BLaER1 (cell line): ENCODE data around the gene CLCN3.

Experiments
- H3K27ac ChIP-seq: shearing (Covaris generic); formaldehyde crosslinking; 2 replicates; pipeline ENCODE4 v1.8.1; 2022
- H3K27me3 ChIP-seq: shearing (Covaris generic); formaldehyde crosslinking; 2 replicates; pipeline ENCODE4 v1.8.1; 2022
- H3K36me3 ChIP-seq: shearing (Covaris generic); formaldehyde crosslinking; 2 replicates; pipeline ENCODE4 v1.8.1; 2022
- H3K4me1 ChIP-seq: shearing (Covaris generic); formaldehyde crosslinking; 2 replicates; pipeline ENCODE4 v1.8.1; 2022
- H3K4me2 ChIP-seq: shearing (Covaris generic); formaldehyde crosslinking; 2 replicates; pipeline ENCODE4 v1.8.1; 2022
- H3K4me3 ChIP-seq: shearing (Covaris generic); formaldehyde crosslinking; 2 replicates; pipeline ENCODE4 v1.8.1; 2022
- H3K9ac ChIP-seq: shearing (Covaris generic); formaldehyde crosslinking; 2 replicates; pipeline ENCODE4 v1.8.1; 2022
- H3K9me3 ChIP-seq: shearing (Covaris generic); formaldehyde crosslinking; 2 replicates; pipeline ENCODE4 v1.8.1; 2022
- H4K20me1 ChIP-seq: shearing (Covaris generic); formaldehyde crosslinking; 2 replicates; pipeline ENCODE4 v1.8.1; 2022
- Cebpa-rat ChIP-seq: shearing (Covaris generic); IDR thresholded peaks from 2 replicates; pipeline ENCODE4 v1.8.1; 2022

Gene CLCN3

DNA sequence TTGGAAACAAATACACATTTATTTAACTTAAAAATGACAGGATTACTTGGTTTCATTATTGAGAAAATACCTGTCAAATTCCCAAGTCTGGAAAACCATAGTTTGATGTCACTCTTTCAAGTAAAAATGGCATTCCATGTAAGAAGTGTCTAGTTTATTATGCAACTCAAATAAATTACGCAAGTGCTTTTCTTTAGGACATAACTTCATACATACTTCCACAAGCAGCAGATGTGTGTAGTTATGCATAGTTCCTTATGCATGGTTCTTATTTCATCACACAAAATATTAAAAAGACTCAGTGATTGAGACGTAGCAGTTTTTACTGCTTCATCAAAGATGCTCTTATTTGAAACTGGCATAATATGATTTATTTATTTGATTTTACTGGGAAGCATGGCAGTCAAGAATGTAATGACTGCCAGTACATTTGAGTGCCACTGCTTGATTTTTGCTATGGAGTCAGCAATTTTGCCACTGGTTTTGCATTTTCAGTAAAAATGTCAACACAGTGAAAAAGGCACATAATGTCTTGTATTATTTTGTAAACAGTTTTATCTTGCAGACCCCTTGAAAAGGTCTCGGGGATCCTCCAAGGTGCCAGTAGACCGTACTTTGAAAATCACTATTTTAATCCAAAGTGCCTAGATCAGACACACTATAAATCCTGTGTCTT, 62.1 kb downstream of the CLCN3 start:
- no peaks in the 10 kb centered on the region for H4K20me1 ChIP-seq
- H3K36me3 ChIP-seq: peaks cover 37% of the 10 kb centered on the region
- no peak overlapping the region for H3K9ac ChIP-seq
- H3K4me3 ChIP-seq: no peak overlapping the region
- TF ChIP-seq Cebpa-rat: no peak
- no peaks in the 10 kb centered on the region for H3K4me1 ChIP-seq
- peaks cover 15% of the 10 kb centered on the region for H3K9me3 ChIP-seq
- H3K4me2 ChIP-seq: no peak overlapping the region
- H3K27ac ChIP-seq: no peak overlapping the region
- H3K27me3 ChIP-seq: no peaks in the 10 kb centered on the region

DNA sequence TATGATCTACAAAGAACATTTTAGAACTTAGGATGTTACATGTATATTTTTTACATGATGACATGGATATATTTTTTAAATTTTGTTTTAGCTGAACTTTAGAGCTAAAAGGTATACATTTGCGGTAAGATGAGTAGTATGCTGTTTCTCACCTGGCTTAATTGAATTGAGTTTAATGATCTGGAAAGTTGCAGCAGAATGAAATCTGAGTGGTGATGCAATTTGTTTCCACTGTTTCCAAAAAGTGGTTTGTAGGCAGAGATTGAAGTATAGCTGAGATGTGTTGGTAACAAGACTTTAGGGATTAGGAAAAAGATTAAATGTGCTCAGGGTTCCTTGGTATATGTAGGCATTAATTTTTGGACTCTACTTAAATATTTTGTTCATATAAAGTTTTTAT, 69.3 kb downstream of the CLCN3 start:
- no peaks in the 10 kb centered on the region for H3K27me3 ChIP-seq
- no peaks in the 10 kb centered on the region for H3K9me3 ChIP-seq
- no peaks in the 10 kb centered on the region for H3K4me1 ChIP-seq
- H3K4me2 ChIP-seq: no peak overlapping the region
- H3K36me3 ChIP-seq: peaks cover 25% of the 10 kb centered on the region
- no peaks in the 10 kb centered on the region for H4K20me1 ChIP-seq
- no peak overlapping the region for H3K9ac ChIP-seq
- no peak overlapping the region for H3K27ac ChIP-seq
- no peak overlapping the region for H3K4me3 ChIP-seq
- TF ChIP-seq Cebpa-rat: no peak

DNA sequence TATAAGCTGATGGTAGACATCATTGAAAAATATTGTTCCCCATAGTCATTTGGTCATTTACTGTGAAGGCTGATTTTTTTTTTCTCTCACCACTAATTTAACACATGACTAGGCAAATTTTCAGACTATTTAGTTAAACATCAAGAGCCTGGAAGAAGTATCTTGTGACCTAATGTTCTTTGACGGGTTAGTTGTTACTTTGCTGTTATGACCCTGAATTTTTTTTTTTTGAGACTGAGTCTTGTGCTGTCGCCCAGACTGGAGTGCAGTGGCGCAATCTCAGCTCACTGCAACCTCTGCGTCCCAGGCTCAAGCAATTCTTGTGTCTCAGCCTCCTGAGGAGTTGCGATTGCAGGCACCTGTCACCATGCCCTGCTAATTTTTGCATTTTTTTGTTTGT, 70.4 kb downstream of the CLCN3 start:
- H4K20me1 ChIP-seq: no peaks in the 10 kb centered on the region
- H3K4me3 ChIP-seq: no peak overlapping the region
- no peaks in the 10 kb centered on the region for H3K4me1 ChIP-seq
- no peak overlapping the region for H3K27ac ChIP-seq
- H3K36me3 ChIP-seq: peaks cover 25% of the 10 kb centered on the region
- no peaks in the 10 kb centered on the region for H3K9me3 ChIP-seq
- no peak overlapping the region for H3K9ac ChIP-seq
- no peak for TF ChIP-seq Cebpa-rat
- no peak overlapping the region for H3K4me2 ChIP-seq
- H3K27me3 ChIP-seq: no peaks in the 10 kb centered on the region

DNA sequence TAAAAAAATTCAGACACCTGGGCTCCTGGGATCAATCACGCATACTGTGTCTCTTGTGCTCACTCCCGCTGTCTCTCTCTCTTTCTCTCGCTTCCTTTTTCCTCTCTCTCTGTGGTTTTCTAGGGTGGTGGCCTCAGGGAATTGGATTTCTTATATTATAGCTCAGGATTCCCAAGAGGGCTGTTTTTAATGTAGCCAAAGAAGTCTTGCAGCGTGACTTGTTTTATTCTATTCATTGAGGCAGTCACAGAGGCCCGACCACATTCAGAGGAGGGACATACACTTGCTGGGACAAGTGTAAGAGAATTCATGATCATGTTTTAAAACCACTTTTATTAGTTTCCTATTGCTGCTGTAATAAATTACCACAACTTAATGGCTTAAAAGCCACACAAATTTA, 78.0 kb downstream of the CLCN3 start:
- Histone ChIP-seq H3K27ac (no peak overlapping the region), H3K27me3 (no peaks in the 10 kb centered on the region), H3K9me3 (peaks cover 15% of the 10 kb centered on the region), H3K4me3 (no peak overlapping the region), H4K20me1 (no peaks in the 10 kb centered on the region), H3K9ac (no peak overlapping the region), H3K36me3 (peaks cover 31% of the 10 kb centered on the region), H3K4me2 (peak overlapping the region; percentile 61), H3K4me1 (peaks cover 17% of the 10 kb centered on the region)
- no peak for TF ChIP-seq Cebpa-rat

DNA sequence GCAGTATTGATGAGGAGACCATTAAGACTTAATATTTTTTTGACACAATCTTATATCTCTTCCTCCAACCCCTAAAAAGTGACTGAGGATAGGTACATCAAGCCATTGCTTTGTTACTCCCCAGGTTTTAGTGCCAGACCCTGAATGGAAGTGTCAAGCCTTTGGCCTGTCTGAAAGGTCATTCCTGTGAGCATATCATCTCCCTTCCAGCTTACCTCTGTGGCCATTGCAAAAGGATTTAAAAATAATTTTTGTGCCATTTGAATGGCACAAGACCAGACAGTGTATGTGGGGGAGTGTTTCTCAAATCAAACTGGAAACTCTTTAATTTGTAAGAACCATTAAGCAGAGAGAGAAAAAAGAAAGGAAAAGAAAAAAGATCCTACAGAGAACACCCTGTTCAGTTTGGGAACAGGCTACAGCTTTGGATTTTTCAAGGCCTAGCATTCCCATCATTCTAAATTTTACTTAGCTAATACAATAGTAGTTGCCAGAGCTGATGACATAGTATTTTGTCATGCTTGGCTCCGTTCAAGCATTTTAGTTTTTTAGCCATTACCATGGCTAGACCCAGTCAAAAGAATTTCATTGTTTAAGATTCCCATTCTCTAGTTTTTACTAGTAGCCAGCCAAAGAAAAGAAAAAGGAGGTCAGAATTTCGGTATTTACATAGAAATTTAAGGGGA, 87.7 kb downstream of the CLCN3 start:
- no peaks in the 10 kb centered on the region for H3K9me3 ChIP-seq
- peaks cover 19% of the 10 kb centered on the region for H3K36me3 ChIP-seq
- H3K27ac ChIP-seq: no peak overlapping the region
- no peak overlapping the region for H3K4me2 ChIP-seq
- no peaks in the 10 kb centered on the region for H4K20me1 ChIP-seq
- H3K4me1 ChIP-seq: no peaks in the 10 kb centered on the region
- TF ChIP-seq Cebpa-rat: no peak
- no peaks in the 10 kb centered on the region for H3K27me3 ChIP-seq
- no peak overlapping the region for H3K9ac ChIP-seq
- no peak overlapping the region for H3K4me3 ChIP-seq

DNA sequence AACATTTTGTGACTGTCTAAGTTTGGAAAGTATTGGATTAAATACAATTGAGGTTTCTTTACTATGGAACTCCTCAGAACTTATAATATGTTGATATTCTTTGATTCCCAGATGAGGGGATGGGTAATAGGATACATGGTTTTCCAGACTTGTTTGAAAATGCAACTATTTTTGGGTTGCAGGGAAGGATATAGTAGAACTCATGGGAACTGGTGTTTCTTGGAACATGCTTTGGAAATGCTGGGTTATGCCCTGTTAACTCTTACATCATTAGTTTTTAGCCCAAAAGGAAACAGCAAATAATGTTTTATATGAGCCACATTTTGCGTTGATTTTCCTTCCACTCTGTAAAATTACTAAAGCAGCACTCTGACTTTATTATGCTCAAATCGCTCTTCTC, 95.4 kb downstream of the CLCN3 start:
- Histone ChIP-seq H3K36me3 (peaks cover 41% of the 10 kb centered on the region), H4K20me1 (no peaks in the 10 kb centered on the region), H3K4me3 (no peak overlapping the region), H3K4me2 (no peak overlapping the region), H3K9ac (no peak overlapping the region), H3K4me1 (no peaks in the 10 kb centered on the region), H3K9me3 (no peaks in the 10 kb centered on the region), H3K27me3 (no peaks in the 10 kb centered on the region), H3K27ac (no peak overlapping the region)
- no peak for TF ChIP-seq Cebpa-rat

DNA sequence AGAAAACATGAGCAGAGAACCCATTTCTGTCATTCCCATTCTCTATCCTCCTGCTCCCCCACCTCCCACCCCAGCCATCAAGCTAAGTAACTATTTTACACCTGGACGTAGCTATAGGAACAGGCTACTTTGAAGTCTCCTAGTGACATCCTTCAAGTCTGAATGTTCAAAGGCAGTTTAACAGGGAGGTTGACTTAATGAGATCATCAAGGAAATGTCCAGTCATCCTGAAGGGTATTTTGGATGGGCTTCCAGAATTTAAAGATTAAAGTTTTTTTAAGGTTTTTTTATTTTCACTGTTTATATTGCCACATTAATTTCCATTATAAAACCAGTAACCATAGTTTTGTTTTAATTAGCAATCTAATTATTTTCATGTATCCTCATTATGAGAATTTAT, 96.3 kb downstream of the CLCN3 start:
- Histone ChIP-seq H3K4me2 (no peak overlapping the region), H3K9ac (no peak overlapping the region), H3K27me3 (no peaks in the 10 kb centered on the region), H3K4me1 (no peaks in the 10 kb centered on the region), H3K4me3 (no peak overlapping the region), H3K27ac (no peak overlapping the region), H4K20me1 (no peaks in the 10 kb centered on the region), H3K36me3 (peaks cover 41% of the 10 kb centered on the region), H3K9me3 (no peaks in the 10 kb centered on the region)
- no peak for TF ChIP-seq Cebpa-rat

DNA sequence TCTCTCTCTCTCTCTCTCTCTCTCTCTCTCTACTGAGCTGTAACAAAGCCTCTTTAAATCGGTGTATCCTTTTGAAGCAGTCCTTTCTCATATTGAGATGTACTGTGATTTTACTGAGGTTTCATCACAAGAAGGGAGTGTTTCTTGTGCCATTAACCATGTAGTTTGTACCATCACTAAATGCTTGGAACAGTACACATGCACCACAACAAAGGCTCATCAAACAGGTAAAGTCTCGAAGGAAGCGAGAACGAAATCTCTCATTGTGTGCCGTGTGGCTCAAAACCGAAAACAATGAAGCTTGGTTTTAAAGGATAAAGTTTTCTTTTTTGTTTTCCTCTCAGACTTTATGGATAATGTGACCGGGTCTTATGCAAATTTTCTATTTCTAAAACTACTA, 100.2 kb downstream of the CLCN3 start:
- Histone ChIP-seq H3K27me3 (no peaks in the 10 kb centered on the region), H4K20me1 (no peaks in the 10 kb centered on the region), H3K27ac (no peak overlapping the region), H3K4me2 (no peak overlapping the region), H3K4me3 (no peak overlapping the region), H3K9ac (no peak overlapping the region), H3K4me1 (no peaks in the 10 kb centered on the region), H3K36me3 (peaks cover 32% of the 10 kb centered on the region; the same call in 1 of the 2 replicates), H3K9me3 (no peaks in the 10 kb centered on the region)
- TF ChIP-seq Cebpa-rat: no peak

DNA sequence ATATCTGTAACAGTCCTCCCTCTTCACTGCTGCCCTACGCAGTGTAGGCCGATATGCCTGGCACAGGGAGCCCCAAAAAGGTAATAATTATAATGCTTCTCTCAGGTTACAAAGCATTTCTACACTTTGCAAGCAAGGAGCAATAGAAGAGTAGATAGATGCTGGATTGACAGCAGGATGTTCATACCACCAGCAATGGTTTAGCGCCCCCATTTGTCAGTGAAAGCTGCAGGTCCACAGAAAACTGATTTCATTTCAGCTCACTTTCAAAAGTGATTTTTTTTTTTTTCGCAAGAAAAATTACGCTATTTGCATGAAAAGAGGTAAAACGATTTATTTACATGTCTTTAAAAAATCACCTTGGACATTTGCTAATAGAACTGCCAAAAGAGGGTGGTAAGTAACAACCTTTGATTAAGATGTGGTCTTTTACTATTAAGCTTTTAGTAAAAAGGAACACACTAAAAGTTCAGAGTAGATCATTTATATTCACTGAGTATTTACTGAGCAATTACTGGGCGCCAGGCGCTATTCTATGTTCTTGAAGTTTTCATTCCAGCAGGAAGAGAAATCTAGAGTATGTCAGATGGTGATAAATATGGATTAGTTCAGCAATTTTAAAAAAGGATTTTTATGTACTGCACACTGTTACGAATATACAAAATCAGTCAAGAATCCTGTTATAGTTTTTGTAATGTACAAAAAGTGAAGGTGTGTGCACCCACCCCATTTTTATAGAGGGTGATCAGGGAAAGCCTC, 103.0 kb downstream of the CLCN3 start:
- H3K4me3 ChIP-seq: no peak overlapping the region
- no peaks in the 10 kb centered on the region for H4K20me1 ChIP-seq
- no peak overlapping the region for H3K27ac ChIP-seq
- H3K9me3 ChIP-seq: no peaks in the 10 kb centered on the region
- no peak overlapping the region for H3K4me2 ChIP-seq
- no peak for TF ChIP-seq Cebpa-rat
- H3K36me3 ChIP-seq: peaks cover 39% of the 10 kb centered on the region
- no peaks in the 10 kb centered on the region for H3K27me3 ChIP-seq
- no peak overlapping the region for H3K9ac ChIP-seq
- H3K4me1 ChIP-seq: no peaks in the 10 kb centered on the region

DNA sequence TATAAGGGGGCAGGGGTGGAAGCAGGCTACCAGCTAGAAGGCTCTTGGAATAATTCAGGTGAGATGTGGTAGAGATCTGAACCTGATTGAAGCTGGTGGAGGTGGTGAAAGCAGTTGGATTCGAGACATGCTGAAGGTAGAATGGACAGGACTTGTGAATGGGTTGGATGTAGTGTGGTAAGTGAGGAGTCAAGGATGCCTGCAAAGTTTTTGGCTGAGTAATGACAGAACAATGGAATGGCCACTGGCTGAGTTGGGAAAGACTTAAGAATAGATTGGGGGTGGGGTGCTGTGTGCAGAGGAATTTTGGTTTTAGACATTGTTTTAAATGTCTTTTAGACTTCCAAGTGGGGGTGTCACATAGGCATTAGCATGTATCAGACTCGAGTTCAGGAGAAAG, 103.9 kb downstream of the CLCN3 start:
- no peak overlapping the region for H3K4me3 ChIP-seq
- H4K20me1 ChIP-seq: no peaks in the 10 kb centered on the region
- H3K27me3 ChIP-seq: no peaks in the 10 kb centered on the region
- H3K9me3 ChIP-seq: no peaks in the 10 kb centered on the region
- no peaks in the 10 kb centered on the region for H3K4me1 ChIP-seq
- H3K4me2 ChIP-seq: no peak overlapping the region
- no peak for TF ChIP-seq Cebpa-rat
- H3K36me3 ChIP-seq: peaks cover 44% of the 10 kb centered on the region
- no peak overlapping the region for H3K9ac ChIP-seq
- no peak overlapping the region for H3K27ac ChIP-seq
